Measurements from ENCODE around the gene AHNAK2.
"Not testable (repeated sequence)": the region's sequence is repeated elsewhere in the genome, so short reads cannot be mapped to it uniquely, and the experiment has no call there.

AHNAK2 gene

DNA sequence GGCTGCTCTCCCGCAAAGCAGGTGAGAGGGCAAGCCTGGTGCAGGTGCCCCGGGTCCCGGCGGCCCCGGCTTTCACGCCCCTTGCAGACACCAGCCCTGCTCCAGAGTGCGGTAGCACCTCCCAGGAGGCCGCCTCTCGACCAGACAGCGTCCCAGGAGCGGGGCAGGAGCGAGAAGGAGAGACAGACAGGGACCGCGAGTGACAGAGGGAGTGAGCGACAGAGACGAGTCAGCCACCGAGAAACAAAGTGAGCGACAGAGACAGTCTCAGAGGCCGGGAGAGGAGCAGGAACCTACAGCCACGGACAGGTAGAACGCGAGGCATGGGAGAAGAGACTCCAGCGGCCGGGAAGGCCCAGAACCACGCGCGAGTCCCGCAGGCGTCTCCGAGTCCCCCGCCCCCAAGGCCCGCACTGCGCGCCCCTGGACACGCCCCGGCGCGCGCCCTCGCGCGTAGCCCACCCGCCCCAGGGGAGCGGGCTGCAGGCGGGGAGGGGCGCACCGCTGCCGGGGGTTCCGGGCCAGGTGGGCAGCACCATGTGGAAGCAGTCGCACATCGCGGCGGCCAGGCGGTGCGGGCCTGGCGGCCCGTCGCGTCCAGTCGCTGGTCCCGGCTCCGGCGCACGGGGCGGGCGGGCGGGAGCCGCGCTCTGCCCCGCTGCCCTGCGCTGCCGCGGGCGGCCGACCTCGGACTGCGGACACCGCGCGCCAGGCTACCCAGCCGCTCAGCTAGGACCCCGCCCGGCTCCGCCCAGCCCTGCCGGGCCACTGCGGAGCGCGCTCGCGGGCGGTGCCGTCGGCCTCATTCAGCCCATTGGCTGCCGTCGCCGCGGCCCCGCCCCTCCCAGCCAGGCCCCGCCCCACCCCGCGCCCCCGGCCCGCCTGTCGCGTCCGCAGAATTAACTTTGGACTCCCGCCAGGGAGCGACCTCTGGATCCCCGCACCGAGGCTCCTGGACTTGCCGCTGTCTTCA, at the start of gene AHNAK2:
Gene AHNAK2, minus strand, starts transcription at position 694 of the 973 bp plus-strand sequence. Its CDS starts 137 bp downstream, at position 557.
- no peak for DNase-seq

DNA sequence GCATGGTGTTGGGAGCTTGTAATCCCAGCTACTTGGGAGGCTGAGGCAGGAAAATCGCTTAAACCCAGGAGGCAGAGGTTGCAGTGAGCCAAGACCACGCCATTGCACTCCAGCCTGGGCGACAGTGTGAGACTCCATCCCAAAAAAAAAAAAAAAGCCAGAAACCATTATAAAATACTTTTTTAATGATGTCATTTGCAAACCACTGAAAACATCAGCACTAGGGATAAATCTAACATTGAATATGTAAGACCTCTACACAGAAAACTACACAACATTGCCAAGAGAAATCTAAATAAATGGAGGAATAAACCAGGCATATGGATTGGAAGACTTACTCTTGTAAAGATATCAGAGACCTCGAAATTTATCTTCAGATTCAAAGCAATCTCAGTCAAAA, 49.5 kb upstream of the AHNAK2 start:
- not testable (repeated sequence) for DNase-seq

DNA sequence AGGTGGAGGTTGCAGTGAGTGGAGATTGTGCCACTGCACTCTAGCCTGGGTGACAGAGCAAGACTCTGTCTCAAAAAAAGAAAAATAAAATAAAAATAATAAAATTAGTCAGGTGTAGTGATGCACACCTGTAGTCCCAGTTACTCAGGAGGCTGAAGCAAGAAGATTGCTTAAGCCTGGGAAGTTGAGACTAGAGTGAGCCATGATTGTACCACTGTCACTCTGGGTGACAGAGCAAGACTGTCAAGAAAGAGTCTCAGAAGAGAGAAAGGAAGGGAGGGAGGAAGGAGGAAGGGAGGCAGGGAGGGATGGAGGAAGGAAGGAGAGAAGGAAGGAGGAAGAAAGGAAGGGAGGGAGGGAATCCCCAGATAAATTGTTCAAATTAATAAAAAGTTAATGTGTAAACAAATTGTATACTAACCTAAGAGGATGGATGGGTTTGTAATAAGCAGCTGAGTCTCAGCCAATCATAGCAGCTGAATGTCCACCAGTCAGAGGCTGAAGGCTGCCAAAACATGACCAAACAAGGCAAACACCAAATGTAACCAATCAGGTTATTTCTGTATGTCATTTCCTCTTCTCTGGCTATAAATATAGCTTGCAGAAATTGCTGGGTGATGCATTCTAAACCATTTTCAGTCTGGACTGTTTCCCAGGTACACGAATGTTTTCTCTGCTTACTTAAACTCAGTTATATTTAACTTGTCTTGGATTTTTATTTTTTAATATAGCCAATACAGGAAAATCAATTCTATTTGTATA, 48.8 kb upstream of the AHNAK2 start:
- no peak for DNase-seq

DNA sequence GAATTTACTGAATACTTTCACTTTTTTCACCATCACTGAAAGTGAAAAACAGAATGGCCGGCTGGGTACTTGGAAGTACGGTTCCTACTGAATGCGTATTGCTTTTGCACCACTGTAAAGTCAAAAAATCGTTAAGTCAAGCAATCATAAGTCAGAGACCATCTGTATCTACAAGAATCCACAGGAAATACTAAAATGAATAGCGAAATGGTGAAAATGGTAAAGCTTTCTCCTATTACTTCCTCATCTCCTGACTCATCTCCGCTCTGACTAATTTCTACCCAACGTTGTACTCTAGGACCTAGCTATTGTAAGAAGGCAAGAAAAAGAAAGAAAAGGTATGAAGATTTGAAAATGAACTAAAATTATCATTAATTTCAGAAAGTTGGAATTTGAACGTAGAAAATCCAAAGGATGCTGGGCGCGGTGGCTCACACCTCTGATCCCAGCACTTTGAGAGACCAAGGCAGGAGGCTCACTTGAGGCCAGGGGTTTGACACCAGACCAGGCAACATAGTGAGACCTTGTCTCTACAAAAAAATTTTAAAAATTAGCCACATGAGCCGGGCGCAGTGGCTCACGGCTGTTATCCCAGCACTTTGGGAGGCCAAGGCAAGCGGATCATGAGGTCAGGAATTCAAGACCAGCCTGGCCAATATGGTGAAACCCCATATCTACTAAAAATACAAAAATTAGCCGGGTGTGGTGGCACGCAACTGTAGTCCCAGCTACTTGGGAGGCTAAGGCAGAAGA, 48.0 kb upstream of the AHNAK2 start:
- DNase-seq: no peak

DNA sequence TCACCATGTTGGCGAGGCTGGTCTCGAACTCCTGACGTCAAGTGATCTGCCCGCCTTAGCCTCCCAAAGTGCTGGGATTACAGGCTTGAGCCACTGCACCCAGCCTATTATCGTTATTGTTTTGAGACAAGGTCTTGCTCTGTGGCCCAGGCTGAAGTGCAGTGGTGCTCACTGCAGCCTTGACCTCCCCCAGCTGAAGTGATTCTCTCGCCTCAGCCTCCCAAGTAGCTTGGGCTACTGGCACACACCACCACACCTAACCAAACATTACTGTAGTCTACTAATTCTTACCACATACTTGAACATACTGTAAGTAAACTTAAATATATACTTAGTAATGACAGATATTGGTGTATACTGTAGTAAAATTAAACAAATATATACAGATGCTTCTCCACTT, 47.3 kb upstream of the AHNAK2 start:
- DNase-seq: no peak

DNA sequence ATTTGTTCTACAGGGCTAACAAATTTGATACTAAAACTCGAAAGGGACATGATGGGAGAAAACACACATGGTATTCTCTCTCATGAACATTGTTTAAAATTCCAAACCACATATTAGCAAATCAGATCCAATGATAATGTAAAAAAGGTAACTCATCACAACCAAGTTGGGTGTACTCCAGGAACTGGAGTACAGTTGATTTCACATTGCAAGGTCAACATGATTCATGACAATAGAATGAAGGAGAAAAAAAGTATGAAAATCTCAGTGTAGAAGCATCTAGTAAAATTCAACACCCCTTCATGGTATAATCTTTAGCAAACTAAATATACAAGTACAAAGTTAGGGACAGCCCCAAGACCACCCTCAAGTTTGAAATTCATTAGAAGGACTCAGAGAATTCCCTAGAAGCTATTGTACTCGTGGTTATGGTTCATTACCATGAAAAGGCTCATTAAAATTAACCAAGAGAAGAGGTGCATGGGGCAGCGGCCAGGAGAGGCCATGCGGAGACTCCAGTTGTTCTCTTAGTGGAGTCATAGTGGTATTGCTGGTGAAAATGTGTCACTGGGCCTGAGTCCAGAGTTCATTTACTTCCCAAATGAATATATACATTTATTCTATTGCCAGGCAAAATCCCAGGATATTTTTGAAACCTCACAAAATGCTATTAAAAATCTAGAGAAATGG, 45.8 kb upstream of the AHNAK2 start:
- no peak for DNase-seq

DNA sequence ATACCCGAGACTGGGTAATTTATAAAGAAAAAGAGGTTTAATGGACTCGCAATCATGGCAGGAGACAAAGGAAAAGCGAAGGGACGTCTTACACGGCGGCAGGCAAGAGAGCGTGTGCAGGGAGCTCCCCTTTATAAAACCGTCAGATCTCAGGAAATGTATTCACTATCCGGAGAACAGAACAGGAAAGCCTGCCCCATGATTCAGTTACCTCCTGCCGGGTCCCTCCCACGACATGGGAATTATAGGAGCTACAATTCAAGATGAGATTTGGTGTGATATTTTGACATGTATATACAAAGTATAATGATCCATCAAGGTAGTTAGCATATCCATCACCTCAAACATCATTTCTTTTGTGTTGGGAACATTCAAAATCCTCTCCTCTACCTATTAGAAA, 45.0 kb upstream of the AHNAK2 start:
- no peak for DNase-seq

DNA sequence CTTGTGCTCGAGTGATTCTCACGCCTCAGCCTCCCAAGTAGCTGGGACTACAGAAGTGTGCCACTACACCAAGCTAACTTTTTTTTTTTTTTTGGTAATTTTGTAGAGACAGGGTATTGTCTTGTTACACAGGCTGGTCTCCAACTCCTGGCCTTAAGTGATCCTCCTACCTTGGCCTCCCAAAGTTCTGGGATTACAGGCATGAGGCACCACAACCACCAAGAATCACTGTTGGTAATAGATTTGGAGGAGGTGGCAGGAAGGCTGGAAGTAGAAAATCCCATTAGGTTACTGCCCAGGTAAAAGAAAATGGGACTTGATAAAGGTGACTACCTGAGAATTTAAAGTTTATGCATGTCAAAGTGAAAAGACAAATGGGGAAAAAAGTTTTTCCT, 44.1 kb upstream of the AHNAK2 start:
- DNase-seq: no peak

DNA sequence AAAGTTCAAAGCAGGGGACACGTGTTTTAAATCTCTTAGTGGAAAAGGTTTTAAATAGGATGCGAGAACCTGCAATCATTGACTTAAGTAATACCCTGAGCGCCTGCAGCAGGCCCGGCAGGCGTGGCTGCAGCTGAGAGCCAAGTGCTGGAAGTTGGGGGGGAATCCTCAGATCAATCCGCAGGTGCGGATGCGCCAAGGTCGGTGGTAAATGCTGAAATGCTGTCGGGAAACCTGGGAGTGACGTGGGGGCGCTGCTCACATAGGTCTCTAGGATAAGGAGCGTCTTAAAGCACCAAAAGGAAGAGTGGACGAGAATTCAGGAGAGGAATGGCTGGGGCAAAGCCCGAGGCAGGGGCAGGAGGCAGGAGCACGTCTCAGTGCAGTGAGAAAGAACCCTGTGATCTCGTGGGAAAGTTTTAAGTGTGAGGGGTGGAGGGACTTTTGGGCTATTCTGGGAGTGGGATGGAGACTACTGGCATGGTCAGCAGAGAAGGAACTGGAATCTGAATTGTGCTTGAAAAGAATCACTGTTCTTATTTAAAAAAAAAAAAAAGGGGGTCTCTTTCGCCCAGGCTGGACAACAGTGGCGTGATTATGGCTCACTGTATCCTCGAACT, 43.6 kb upstream of the AHNAK2 start:
- no peak for DNase-seq

DNA sequence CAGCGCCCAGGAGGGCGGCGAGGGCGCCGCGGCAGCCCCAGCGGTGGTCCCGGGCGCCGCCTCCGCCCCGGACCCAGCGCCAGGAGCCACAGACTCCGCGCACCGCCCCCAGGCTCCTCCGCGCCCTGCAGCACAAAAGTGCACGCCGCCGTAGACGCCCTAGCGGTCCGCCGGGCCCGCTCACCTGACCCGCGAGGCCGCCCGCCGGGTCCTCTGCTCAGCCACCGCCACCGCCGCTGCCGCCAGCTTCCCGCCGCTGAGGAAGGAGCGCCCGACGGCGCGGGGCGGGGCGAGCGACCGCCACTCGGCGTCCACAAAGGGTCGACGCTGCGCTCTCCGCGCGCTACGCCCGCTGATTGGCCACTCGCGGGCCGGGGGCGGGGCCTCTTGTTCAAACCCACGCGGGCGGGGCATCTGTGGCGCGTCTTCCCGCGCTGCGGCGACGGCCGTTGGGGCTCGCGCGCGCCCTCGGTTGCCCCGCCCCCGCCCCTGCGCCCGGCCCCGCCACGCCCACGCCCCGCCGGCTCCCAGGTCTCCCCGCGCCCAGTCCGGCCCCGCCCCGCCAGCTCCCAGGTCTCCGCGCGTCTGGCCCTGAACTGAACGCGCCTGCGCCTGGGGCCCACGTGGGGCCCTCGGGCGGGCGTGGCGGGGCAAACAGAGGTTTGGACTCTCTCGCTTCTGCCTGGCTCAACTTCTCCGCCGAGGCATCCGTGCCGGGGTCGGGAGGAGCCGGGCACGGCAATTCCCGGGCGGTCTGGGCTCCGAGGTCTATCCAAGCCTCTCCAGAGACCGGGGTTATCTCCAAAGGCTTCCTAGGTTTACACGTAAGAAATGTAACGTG, 42.9 kb upstream of the AHNAK2 start, which contains the start of gene CDCA4:
Gene CDCA4, minus strand, starts transcription at position 269 of the 841 bp plus-strand sequence. CDS start 9,154 bp downstream, outside the sequence.
- DNase-seq: peak; percentile 99

DNA sequence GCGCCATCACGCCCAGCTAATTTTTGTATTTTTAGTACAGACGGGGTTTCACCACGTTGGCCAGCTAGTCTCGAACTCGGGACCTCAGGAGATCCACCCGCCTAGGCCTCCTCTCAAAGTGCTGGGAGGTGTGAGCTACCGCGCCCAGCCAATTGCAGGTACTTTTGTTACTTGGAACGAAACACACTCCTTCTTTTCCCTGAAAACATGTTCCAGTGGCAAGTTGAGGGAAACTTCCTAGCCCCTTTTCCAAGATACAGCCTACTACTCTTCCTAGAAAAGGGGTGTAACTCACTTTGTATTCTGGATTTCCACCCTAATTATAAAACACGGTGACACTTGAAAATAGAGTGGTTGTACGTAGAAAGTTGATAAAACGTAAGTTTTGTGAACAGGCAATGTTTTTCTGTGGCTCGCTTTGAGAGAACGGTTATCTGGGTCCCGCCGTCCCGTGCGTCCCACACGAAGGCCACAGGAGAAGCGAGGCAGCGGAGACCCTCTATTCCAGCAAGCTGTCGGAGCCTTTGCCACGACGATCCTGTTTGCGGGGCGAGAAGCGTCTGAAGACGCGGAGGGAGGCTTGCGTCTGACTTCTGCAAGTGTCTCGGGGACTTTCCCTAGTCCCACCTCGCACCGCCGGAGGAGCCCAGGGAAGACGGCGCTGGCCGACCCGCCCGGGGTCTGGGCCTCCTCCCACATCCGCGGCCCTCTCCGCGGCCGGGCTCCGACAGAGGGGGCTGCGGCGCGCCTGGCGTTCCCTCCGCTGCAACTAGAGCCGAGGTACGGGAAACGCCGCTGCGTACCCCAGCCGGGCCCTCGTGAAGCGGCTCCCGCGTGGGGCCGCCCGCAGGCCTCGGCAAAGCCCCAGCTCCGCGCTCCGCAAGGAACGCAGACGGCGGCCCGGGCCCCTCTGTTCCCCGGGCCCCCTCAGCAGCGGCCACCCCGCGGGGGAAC, 42.0 kb upstream of the AHNAK2 start:
- DNase-seq: no peak

DNA sequence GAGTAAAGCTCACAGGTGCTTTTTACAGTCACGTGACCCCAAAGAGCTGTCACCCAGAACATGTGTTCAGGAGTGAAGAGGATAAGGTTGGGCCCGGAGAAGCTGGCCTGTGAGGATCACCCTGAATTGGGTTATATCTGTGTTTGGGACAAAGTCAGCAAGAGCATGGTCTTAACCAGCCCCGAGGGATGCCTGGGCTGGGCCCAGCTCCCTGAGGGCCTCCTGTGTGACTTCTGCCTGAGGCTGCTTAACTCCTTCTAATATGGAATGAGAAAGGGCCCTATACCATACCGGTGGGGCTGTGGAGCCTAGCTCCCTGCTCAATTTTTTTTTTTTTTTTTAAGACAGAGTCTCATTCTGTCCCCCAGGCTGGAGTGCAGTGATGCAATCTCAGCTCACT, 40.2 kb upstream of the AHNAK2 start:
- DNase-seq: no peak

DNA sequence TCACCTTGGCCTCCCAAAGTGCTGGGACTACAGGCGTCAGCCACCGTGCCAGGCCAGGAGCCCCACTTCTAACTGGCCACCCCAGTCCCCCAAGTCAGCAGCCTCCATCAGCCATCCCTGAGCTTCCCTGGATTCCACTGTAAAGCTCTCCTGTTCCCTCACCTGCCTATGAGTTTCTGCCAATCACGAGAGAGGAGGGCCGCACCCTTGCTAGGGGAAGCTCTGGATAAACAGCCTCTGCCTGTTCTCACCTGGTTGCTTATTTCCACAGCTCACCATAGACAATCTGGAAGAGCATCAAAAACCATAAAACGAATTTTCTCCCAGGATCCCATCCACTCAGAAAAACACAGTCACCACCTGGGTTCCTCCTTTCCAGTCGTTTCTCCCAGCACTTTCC, 37.7 kb upstream of the AHNAK2 start:
- DNase-seq: no peak

DNA sequence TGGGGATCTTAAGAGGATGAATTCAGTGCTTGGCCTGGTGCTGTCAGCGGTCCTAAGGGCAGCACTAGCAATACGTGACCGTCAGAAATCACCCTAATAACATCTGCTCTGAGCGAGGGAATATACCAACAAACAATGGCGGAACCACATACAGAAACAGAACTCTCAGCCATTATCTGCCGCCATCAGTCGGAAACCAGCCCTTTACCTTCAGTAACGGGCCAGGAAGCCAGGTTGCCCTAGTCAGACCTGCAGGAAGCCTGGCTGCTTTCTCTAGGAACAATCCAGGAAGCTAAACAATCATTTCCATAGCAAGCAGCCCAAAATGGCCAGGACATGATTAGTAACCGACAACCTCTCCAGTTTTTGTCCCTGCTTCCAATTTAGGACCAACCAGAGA, 37.1 kb upstream of the AHNAK2 start:
- no peak for DNase-seq

DNA sequence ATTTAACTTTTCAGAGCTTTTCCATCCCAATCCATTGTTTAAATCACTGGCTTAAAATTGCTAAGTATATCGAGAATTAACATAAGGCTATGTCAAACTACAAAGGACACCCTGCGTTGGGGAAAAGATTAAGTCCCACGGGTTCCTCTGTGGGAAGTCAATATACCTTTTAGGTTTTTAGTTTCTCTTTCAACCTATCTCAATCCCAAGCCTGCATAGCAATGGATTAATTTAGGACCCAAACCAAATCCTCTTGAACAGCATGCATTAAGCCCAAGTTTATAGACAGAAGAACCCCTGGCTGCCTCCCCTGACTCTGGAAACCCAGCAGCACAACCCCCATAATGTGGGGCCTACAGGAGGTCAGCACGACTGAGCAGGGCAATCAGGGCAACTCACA, 36.5 kb upstream of the AHNAK2 start:
- no peak for DNase-seq

DNA sequence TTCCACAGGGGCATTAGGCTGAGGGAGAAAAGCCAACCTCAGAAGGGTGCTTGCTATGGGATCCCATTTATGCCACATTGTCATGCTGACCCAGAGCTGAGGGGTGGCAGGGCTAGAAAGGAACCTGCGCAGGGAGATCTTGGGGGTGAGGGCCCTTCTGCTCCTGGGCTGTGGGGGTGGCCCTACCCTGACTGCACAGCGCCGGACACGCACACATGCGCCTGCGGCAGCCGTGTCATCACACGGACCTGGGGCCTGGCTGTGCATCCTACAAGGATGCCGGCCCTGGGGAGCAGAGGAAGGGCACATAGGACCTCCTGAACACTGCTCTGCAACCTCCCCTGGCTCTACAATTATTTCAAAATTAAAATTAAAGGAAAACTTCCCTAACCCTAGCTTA, 35.9 kb upstream of the AHNAK2 start:
- DNase-seq: no peak

DNA sequence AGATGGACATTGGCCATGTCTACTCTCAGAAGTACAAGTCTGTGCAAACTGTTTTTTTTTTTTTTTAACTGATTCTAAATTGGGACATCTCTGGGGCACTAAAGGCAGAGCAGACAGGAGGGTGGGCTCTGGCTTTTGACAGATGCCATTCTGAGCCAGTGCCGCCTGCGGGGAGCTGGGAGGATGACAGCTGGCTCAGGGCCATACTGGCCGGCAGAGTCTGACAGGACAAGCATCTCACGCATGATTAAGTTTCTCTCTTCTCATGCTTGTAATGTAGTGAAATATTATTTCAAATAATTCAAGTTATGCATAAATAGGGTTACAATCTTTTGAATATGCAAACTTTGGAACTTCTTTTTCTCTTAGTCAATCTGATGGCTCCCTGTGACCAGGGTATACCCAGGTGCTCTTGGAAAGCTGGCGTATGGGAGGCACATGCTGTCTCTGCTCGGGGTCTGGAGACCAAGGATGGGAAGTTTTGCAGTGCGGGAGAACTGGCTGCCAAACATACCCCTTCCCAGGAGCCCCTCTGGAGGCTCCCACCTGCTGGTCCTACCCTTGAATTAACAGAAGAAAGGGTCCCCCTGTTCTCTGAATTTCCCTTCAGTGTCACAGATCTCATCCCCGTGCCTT, 35.1 kb upstream of the AHNAK2 start:
- DNase-seq: no peak

DNA sequence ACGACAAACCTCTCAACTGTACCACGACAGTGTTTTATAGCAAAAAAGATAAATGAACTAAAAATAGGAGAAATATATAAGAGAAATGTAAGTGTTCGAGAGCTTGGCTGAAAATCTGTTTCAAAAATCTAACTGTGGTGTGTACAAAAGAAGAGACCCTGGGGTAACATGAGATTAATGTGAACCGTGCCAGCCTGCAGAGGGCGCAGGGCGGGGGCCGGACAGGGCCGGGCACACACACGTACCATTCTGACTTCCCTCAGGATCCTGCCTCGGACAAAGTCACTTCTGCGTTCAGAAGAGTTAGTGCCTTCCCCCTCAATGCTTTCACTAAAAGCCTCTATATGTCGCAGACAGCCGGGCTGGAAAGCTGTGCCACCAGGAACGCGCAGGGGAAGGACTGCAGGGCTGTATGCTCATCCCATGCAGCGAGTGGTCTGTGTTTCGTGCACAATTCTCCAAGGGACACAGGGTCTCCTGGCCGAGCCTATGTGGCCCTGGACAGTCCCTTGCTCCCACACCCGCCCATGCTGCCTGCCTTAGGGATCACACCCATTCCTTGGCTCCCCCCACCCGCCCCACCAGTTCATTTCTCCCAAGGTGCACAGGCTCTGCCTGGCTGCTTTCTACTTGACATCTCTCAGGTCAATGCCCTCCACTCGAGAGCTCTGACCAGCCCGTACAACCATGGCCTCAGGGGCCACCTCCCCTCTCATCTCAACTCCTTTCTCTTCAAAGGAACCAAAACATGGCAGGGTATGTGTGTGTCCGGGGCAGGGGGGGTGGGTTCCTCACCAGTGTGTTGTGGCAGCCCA, 34.2 kb upstream of the AHNAK2 start:
- DNase-seq: no peak
